Esophagus squamous epithelium (tissue), 5 donors: ENCODE results near the gene MAML3. TPM values are rescaled to one million over a fixed set of nuclear protein-coding genes. Genes with fewer than 3 reads are reported as not detected.

Source experiments
- DNase-seq: peaks from one replicate; lab custom pipeline; 2025; lab: John Stamatoyannopoulos, UW
- H3K27ac ChIP-seq, 4 donors: fragments of 200-600 bp; sonication (generic); one replicate each; pipeline ENCODE4 v1.5.1; 2016 to 2019; ENCODE audit warnings: mild to moderate bottlenecking in 1 of 4
- H3K27me3 ChIP-seq, 4 donors: fragments of 200-600 bp; sonication (generic); 1 replicate in 3 of 4; 2 replicates in 1 of 4; pipeline versions ENCODE4 v1.5.1 to v1.6.0; 2017 to 2021; ENCODE audit warnings: antibody characterized with exemption in 1 of 4
- H3K36me3 ChIP-seq, 3 donors: fragments of 200-600 bp; sonication (generic); one replicate each; pipeline ENCODE4 v1.5.1; 2016 to 2019
- H3K4me1 ChIP-seq, 3 donors: fragments of 200-600 bp; sonication (generic); one replicate each; pipeline ENCODE4 v1.5.1; 2017 to 2019
- H3K4me3 ChIP-seq, 4 donors: fragments of 200-600 bp; sonication (generic); 1 replicate in 3 of 4; 2 replicates in 1 of 4; pipeline ENCODE4 v1.5.1; 2016 to 2019; ENCODE audit warnings: mild to moderate bottlenecking in 2 of 4, moderate library complexity in 1 of 4
- H3K9me3 ChIP-seq, 3 donors: fragments of 200-600 bp; sonication (generic); one replicate each; pipeline ENCODE4 v1.5.1; 2016 to 2019
- CTCF ChIP-seq, 6 experiments: fragments of 450-650 bp in 4 of 6; fragments of 200-600 bp in 2 of 6; sonication (generic) in 2 of 6; IDR thresholded peaks; one replicate each; pipeline ENCODE4 v1.5.1; 2016 to 2019; ENCODE audit warnings: antibody characterized with exemption in 6 of 6, mild to moderate bottlenecking in 4 of 6, moderate library complexity in 4 of 6
- POLR2A ChIP-seq, 4 donors: fragments of 450-650 bp; IDR thresholded peaks; one replicate each; pipeline ENCODE4 v1.6.1; 2017; ENCODE audit warnings: antibody characterized with exemption in 4 of 4, mild to moderate bottlenecking in 4 of 4, moderate library complexity in 3 of 4
- WGBS, 2 donors: methylation state at CpG; one replicate each; pipeline ENCODE4 v1.1.5; 2018; 5-methylcytosine and 5-hydroxymethylcytosine counted together
- intact Hi-C: fragments of 100-400 bp; cut with DNase I; formaldehyde crosslinking; loops from one replicate; pipeline ENCODE4 v1.15.0; 2022
- total RNA-seq, 4 donors: library from RNA; depleted of rRNA; stranded (reverse); fragments of >200 nt; gene quantifications; one replicate each; pipeline ENCODE4 v1.1.0, GENCODE V29; 2016
- donor health status: DM: yes; HTN: yes; CAD: no.

Gene MAML3
- total RNA-seq, 4 donors from 2014 or later = 6.9 to 14.2 (median 8.9) TPM

- WGBS, 2 donors = 76 to 81% methylated on average over 3 of the region's 3 CpGs
- peak overlapping the region in 3 of 4 donors; percentile 35 to 76 (median 56) for H3K27ac ChIP-seq
- peaks cover 0 to 6% (median 0%) of the 10 kb centered on the region in 3 donors for H3K36me3 ChIP-seq
- no peak for DNase-seq
- intact Hi-C loops = no loop called here
- peaks cover 3 to 48% (median 19%) of the 10 kb centered on the region in 3 donors for H3K4me1 ChIP-seq
- H3K27me3 ChIP-seq = no peaks in the 10 kb centered on the region
- TF ChIP-seq POLR2A (IDR thresholded peaks at IDR 0.05) = no peak
- TF ChIP-seq CTCF (IDR thresholded peaks at IDR 0.05) = no peak
- no peak overlapping the region for H3K4me3 ChIP-seq
- H3K9me3 ChIP-seq = peaks cover 0 to 8% (median 0%) of the 10 kb centered on the region in 3 donors
Observed at GRCh38 chr4:139813881-139814280, 340.1 kb downstream of the MAML3 start.

GRCh38 chr4:139810710-139811109, 343.3 kb downstream of the MAML3 start:
- 82 to 92% methylated on average over 1 of the region's 1 CpG for WGBS, 2 donors
- H3K36me3 ChIP-seq = peaks cover 0 to 6% (median 0%) of the 10 kb centered on the region in 3 donors
- H3K9me3 ChIP-seq = peaks cover 0 to 8% (median 0%) of the 10 kb centered on the region in 3 donors
- H3K27ac ChIP-seq = no peak overlapping the region
- no peaks in the 10 kb centered on the region for H3K27me3 ChIP-seq
- H3K4me3 ChIP-seq = no peak overlapping the region
- no peak for DNase-seq
- H3K4me1 ChIP-seq = peaks cover 3 to 35% (median 20%) of the 10 kb centered on the region in 3 donors
- intact Hi-C loops = no loop called here
- no peak for TF ChIP-seq CTCF (IDR thresholded peaks at IDR 0.05)
- no peak for TF ChIP-seq POLR2A (IDR thresholded peaks at IDR 0.05)

GRCh38 chr4:139809757-139810140, 344.2 kb downstream of the MAML3 start:
- Histone ChIP-seq H3K4me3 (no peak overlapping the region), H3K27me3 (no peaks in the 10 kb centered on the region), H3K36me3 (peaks cover 0 to 6% (median 0%) of the 10 kb centered on the region in 3 donors), H3K4me1 (peaks cover 3 to 26% (median 11%) of the 10 kb centered on the region in 3 donors), H3K9me3 (peaks cover 0 to 8% (median 0%) of the 10 kb centered on the region in 3 donors), H3K27ac (no peak overlapping the region)
- intact Hi-C loops = no loop called here
- DNase-seq = no peak
- TF ChIP-seq POLR2A (IDR thresholded peaks at IDR 0.05) = no peak
- no peak for TF ChIP-seq CTCF (IDR thresholded peaks at IDR 0.05)
- 81 to 86% methylated on average over 3 of the region's 3 CpGs for WGBS, 2 donors

- H3K27me3 ChIP-seq = no peaks in the 10 kb centered on the region
- peaks cover 0 to 6% (median 0%) of the 10 kb centered on the region in 3 donors for H3K36me3 ChIP-seq
- DNase-seq = no peak
- peaks cover 3 to 19% (median 6%) of the 10 kb centered on the region in 3 donors for H3K4me1 ChIP-seq
- intact Hi-C loops = no loop called here
- no peak overlapping the region for H3K4me3 ChIP-seq
- H3K27ac ChIP-seq = peak overlapping the region in 1 of 4 donors; percentile 14
- peaks cover 0 to 8% (median 0%) of the 10 kb centered on the region in 3 donors for H3K9me3 ChIP-seq
- no peak for TF ChIP-seq POLR2A (IDR thresholded peaks at IDR 0.05)
- no peak for TF ChIP-seq CTCF (IDR thresholded peaks at IDR 0.05)
- 51 to 60% methylated on average over 10 to 11 of the region's 11 CpGs for WGBS, 2 donors
Observed at GRCh38 chr4:139808808-139809756, 344.9 kb downstream of the MAML3 start.

GRCh38 chr4:139808381-139808807, 345.6 kb downstream of the MAML3 start:
- TF ChIP-seq POLR2A (IDR thresholded peaks at IDR 0.05) (no peak), CTCF (IDR thresholded peaks at IDR 0.05) (no peak)
- intact Hi-C loops = no loop called here
- H3K27ac ChIP-seq = peak overlapping the region in 1 of 4 donors; percentile 14

More at GRCh38 chr4:139808381-139808807, 345.6 kb downstream of the MAML3 start:
- Histone ChIP-seq H3K27me3 (no peaks in the 10 kb centered on the region), H3K9me3 (peaks cover 0 to 8% (median 0%) of the 10 kb centered on the region in 3 donors), H3K4me1 (peaks cover 3 to 17% (median 6%) of the 10 kb centered on the region in 3 donors), H3K36me3 (peaks cover 0 to 6% (median 0%) of the 10 kb centered on the region in 3 donors), H3K4me3 (no peak overlapping the region)
- DNase-seq = no peak
- 58 to 59% methylated on average over 4 of the region's 4 CpGs for WGBS, 2 donors
